ENCODE measurements around the gene NRG2. TPM values are rescaled to one million over a fixed set of nuclear protein-coding genes. Genes with fewer than 3 reads are reported as not detected.

Gene NRG2
- total RNA-seq, 4 donors from 2014 or later, result 4.1 to 13.2 (median 7.0) TPM

DNA sequence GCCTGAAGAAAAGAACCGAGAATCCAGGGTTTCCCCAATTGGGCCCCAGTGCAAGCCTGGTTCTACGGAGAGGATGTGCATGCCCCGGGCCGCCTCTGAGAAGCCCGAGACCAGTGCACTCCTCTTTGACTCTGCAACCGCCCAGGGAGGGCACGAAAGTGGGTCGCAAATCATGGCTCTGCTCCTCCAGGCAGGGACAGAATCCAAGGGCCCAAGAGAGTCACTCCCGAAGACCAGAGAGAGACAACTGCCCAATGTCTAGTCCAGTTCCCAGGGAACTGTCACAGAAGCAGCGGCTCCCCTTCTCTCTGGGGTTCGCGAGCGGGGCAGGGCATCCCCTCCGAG is 139.7 kb downstream of the NRG2 start:
- TF ChIP-seq, protein P1, sequence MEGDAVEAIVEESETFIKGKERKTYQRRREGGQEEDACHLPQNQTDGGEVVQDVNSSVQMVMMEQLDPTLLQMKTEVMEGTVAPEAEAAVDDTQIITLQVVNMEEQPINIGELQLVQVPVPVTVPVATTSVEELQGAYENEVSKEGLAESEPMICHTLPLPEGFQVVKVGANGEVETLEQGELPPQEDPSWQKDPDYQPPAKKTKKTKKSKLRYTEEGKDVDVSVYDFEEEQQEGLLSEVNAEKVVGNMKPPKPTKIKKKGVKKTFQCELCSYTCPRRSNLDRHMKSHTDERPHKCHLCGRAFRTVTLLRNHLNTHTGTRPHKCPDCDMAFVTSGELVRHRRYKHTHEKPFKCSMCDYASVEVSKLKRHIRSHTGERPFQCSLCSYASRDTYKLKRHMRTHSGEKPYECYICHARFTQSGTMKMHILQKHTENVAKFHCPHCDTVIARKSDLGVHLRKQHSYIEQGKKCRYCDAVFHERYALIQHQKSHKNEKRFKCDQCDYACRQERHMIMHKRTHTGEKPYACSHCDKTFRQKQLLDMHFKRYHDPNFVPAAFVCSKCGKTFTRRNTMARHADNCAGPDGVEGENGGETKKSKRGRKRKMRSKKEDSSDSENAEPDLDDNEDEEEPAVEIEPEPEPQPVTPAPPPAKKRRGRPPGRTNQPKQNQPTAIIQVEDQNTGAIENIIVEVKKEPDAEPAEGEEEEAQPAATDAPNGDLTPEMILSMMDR (IDR thresholded peaks at IDR 0.05; ENCODE audit: low read depth), result no peak

DNA sequence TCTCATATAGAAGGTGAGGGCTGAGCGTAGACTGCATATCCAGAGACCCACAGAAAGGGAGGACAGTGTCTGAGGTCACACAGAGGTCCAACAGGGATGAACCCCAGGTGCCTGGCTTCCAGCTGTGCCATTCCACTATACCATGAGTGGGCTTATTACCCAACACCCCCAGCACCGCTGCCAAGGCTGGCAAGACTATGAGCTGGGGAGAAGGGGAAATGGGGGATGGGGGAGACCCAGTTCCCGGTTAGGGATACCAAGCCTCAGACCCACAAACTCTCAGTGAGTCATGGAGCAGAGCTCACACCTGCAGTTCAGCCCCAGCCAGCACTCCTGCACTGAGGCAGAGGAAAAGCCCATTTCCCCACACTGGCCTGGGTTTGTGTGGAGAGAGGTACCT is 141.1 kb downstream of the NRG2 start:
- TF ChIP-seq, protein P1 (IDR thresholded peaks at IDR 0.05; ENCODE audit: low read depth), result no peak

DNA sequence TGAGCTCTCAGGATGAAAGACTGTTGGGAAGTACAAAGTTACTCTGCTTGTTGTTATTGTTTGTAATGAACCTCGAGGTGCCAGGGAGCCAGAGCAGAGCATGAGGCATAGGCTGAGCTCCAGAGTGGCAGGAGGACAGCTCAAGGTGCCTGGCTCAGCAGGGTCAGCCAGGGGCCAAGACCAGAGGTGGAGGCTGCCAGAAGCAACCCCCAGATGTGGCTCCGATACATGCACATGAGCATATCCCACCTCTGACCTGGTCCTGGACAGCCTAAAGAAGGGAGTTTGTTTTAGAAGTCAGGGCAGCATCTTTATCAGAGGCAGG is 141.9 kb downstream of the NRG2 start:
- TF ChIP-seq, protein P1 (IDR thresholded peaks at IDR 0.05; ENCODE audit: low read depth), result no peak

DNA sequence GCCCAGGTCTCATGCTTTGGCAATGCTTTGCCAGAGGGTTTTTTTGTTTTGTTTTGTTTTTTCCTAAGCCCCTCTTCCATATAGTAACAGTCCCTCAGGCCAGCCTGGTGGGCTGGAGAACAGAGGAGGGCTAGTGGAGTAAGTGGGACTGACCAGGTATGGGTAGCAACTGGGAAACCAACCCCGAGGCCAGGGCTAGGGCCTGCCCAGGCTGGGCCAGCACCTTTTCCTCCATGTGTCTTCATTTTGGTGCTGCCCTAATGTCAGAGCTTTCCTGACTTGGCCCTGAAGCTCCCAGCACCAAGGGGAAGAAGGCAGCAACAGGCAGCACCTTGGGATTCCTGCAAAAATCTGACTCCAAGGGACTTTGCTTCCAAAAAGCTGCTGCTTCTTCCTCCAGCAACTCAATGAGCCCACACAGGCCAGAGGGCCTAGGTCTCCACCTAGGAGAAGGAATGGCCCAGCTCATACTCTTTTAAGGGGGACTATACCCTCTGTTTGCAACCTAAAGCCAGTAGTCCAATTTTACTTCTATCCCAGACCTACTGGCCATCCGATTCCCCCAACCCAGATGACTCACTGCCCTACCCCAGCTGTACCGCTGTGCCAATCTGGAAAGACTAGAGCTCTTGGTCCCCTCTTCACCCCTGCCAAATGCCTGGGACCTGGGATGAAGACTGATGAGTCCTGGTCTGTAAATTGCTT is 142.4 kb downstream of the NRG2 start:
- TF ChIP-seq, protein P1 (IDR thresholded peaks at IDR 0.05; ENCODE audit: low read depth), result no peak

DNA sequence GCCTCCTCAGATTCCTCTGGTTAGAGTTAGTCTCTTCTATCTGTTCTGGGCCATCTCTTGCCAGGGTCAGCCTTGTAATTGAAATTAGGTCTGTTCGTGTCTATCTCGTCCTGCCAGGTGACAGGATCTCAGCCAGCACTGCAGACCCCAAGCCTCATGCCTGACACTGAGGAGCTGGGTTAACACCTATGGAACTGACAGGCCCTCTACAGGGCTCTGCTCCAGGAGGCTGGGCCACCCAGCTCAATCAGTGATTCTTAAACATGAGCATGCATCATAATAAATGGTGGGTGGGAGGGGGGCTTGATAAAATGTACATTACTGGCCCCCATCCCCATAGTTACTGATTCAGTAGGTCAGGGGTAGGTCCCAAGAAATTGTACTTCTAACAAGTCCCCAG is 144.1 kb downstream of the NRG2 start:
- TF ChIP-seq, protein P1 (IDR thresholded peaks at IDR 0.05; ENCODE audit: low read depth), result no peak

DNA sequence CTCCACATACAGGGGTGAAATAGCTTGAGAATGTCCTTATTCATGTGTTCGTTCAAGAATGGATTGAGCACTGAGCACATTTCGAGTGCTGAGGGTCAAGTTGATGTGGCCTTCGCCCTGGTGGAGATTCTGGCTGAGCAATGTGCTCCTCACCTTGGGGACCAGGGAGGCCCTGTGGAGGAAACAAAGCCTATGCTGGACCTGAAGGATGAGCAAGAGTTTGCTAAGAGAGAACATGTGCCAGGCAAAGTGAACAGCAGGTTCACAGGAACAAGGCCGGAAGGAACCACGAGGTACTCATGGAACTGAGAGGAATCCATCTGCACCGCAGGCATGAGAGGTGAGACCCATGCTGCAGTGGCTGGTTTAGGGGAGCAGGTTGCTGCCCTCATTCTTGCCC is 145.1 kb downstream of the NRG2 start:
- TF ChIP-seq, protein P1 (IDR thresholded peaks at IDR 0.05; ENCODE audit: low read depth), result no peak

DNA sequence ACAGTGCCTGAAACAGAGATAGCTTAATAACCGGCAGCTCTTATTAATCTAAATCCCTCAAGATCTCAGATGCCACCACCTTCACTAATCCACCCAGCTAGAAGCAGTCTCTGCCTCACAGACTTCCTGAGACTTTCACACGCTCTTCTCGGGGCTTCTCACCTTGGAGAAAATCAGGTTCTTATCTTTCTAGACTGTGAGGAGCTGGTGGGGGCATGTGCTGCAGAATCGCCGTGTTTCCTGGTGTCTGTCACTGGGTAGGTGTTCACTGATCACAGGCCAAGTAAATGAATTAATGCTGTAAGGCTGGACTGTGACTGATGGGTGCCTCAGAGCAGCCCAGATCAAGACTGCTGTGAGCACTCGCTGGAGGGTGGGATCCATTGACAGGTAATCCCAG is 145.8 kb downstream of the NRG2 start:
- TF ChIP-seq, protein P1 (IDR thresholded peaks at IDR 0.05; ENCODE audit: low read depth), result no peak
